H9 (cell line): ENCODE results near the gene CHST14. TPM values are rescaled to one million over a fixed set of nuclear protein-coding genes. Genes with fewer than 3 reads are reported as not detected.

ENCODE experiments used
- DNase-seq: peaks from one replicate; pipeline ENCODE4 v3.0.0-alpha.2; 2017
- H2AFZ ChIP-seq: one replicate; pipeline ENCODE4 v1.6.1; 2013; ENCODE audit warnings: mild to moderate bottlenecking, low read length, control low read depth, moderate library complexity
- H2AK5ac ChIP-seq: 2 replicates; pipeline ENCODE4 v1.6.1; 2013; ENCODE audit warnings: low read length, control low read depth, mixed read lengths; ENCODE audit not compliant: insufficient read length
- H2BK120ac ChIP-seq: one replicate; pipeline ENCODE4 v1.6.1; 2013; ENCODE audit warnings: low read depth, mild to moderate bottlenecking, low read length, control low read depth, inconsistent platforms; ENCODE audit not compliant: poor library complexity, severe bottlenecking
- H2BK12ac ChIP-seq: 2 replicates; pipeline ENCODE4 v1.6.1; 2013; ENCODE audit warnings: low read length, control low read depth, mixed read lengths, low read depth; ENCODE audit not compliant: insufficient read length
- H2BK15ac ChIP-seq: 2 replicates; pipeline ENCODE4 v1.6.1; 2013; ENCODE audit warnings: low read depth, low read length, control low read depth
- H2BK20ac ChIP-seq: one replicate; pipeline ENCODE4 v1.6.1; 2013; ENCODE audit warnings: low read depth, mild to moderate bottlenecking, low read length, control low read depth, inconsistent platforms; ENCODE audit not compliant: poor library complexity, severe bottlenecking
- H2BK5ac ChIP-seq: 2 replicates; pipeline ENCODE4 v1.6.1; 2013; ENCODE audit warnings: low read length, control low read depth, mixed read lengths; ENCODE audit not compliant: insufficient read length
- H3K14ac ChIP-seq: 2 replicates; pipeline ENCODE4 v1.6.1; 2013; ENCODE audit warnings: low read length, control low read depth; ENCODE audit not compliant: insufficient read depth
- H3K18ac ChIP-seq: 2 replicates; pipeline ENCODE4 v1.6.1; 2013; ENCODE audit warnings: low read depth, mild to moderate bottlenecking, mixed read lengths, low read length, control low read depth; ENCODE audit not compliant: insufficient read length
- H3K23ac ChIP-seq: 2 replicates; pipeline ENCODE4 v1.6.1; 2013; ENCODE audit warnings: low read length, control low read depth, mixed read lengths, low read depth; ENCODE audit not compliant: insufficient read length
- H3K23me2 ChIP-seq: 2 replicates; pipeline ENCODE4 v1.6.1; 2013; ENCODE audit warnings: low read depth, mild to moderate bottlenecking, mixed read lengths, low read length, control low read depth; ENCODE audit not compliant: insufficient read length, poor library complexity, severe bottlenecking
- H3K27ac ChIP-seq: 2 replicates; pipeline ENCODE4 v1.5.1; 2013; ENCODE audit warnings: low read length, control low read depth, mixed read lengths, low read depth; ENCODE audit not compliant: insufficient read length
- H3K27me3 ChIP-seq: 2 replicates; pipeline ENCODE4 v1.6.1; 2013; ENCODE audit warnings: low read length, control low read depth, inconsistent platforms; ENCODE audit not compliant: insufficient read depth
- H3K4ac ChIP-seq: 2 replicates; pipeline ENCODE4 v1.6.1; 2013; ENCODE audit warnings: low read depth, mild to moderate bottlenecking, control low read depth, inconsistent platforms, low read length, moderate library complexity
- H3K4me1 ChIP-seq: 2 replicates; pipeline ENCODE4 v1.6.1; 2013; ENCODE audit warnings: low read length, control low read depth, inconsistent platforms; ENCODE audit not compliant: insufficient read depth
- H3K4me2 ChIP-seq: 2 replicates; pipeline ENCODE4 v1.6.1; 2013; ENCODE audit warnings: low read length, control low read depth, mixed read lengths; ENCODE audit not compliant: insufficient read length, insufficient read depth
- H3K56ac ChIP-seq: 2 replicates; pipeline ENCODE4 v1.6.1; 2013; ENCODE audit warnings: low read depth, mild to moderate bottlenecking, mixed read lengths, low read length, control low read depth; ENCODE audit not compliant: insufficient read length
- H3K79me1 ChIP-seq: 2 replicates; pipeline ENCODE4 v1.6.1; 2013; ENCODE audit warnings: low read depth, mild to moderate bottlenecking, moderate library complexity, low read length, control low read depth, inconsistent platforms; ENCODE audit not compliant: insufficient read depth, poor library complexity, severe bottlenecking
- H3K79me2 ChIP-seq: 2 replicates; pipeline ENCODE4 v1.6.1; 2013; ENCODE audit warnings: low read length, control low read depth, inconsistent platforms; ENCODE audit not compliant: insufficient read depth
- H3K9ac ChIP-seq: 2 replicates; pipeline ENCODE4 v1.6.1; 2013; ENCODE audit warnings: low read length, control low read depth, mixed read lengths; ENCODE audit not compliant: insufficient read length; ENCODE audit errors: extremely low read depth
- H3K9me3 ChIP-seq: one replicate; pipeline ENCODE4 v1.6.1; 2013; ENCODE audit warnings: low read depth, low read length, inconsistent platforms; ENCODE audit not compliant: control insufficient read depth
- H3T11ph ChIP-seq: one replicate; pipeline ENCODE4 v1.6.1; 2013; ENCODE audit warnings: mild to moderate bottlenecking, low read length, control low read depth, inconsistent platforms
- H4K20me1 ChIP-seq: one replicate; pipeline ENCODE4 v1.6.1; 2013; ENCODE audit not compliant: control insufficient read depth, insufficient read length, insufficient read depth
- H4K5ac ChIP-seq: 2 replicates; pipeline ENCODE4 v1.6.1; 2013; ENCODE audit warnings: low read depth, mild to moderate bottlenecking, mixed read lengths, low read length, control low read depth; ENCODE audit not compliant: insufficient read length
- H4K8ac ChIP-seq: replicated peaks from 2 replicates; pipeline ENCODE4 v1.6.1; 2013; ENCODE audit warnings: low read length, control low read depth, mixed read lengths, low read depth; ENCODE audit not compliant: insufficient read length
- H4K91ac ChIP-seq: 2 replicates; pipeline ENCODE4 v1.6.1; 2013; ENCODE audit warnings: low read depth, mild to moderate bottlenecking, moderate library complexity, mixed read lengths, low read length, control low read depth; ENCODE audit not compliant: insufficient read length
- H3K27ac Mint-ChIP-seq, 3 experiments: 2 replicates in 2 of 3; 3 replicates in 1 of 3; pipeline ENCODE4 v1.8.0; 2020 to 2021; ENCODE audit warnings: mixed read lengths in 3 of 3, mild to moderate bottlenecking in 1 of 3, moderate library complexity in 1 of 3
- H3K27me3 Mint-ChIP-seq: 2 replicates; pipeline ENCODE4 v1.8.0; 2021; ENCODE audit warnings: low read depth, mild to moderate bottlenecking, moderate library complexity, mixed read lengths
- H3K36me3 Mint-ChIP-seq, 3 experiments: 2 replicates in 2 of 3; 3 replicates in 1 of 3; pipeline ENCODE4 v1.8.0; 2020 to 2021; ENCODE audit warnings: low read depth in 3 of 3, mixed read lengths in 3 of 3; ENCODE audit not compliant: insufficient read depth in 1 of 3
- H3K4me1 Mint-ChIP-seq, 2 experiments: 2 replicates each; pipeline ENCODE4 v1.8.0; 2020; ENCODE audit warnings: mixed read lengths in 2 of 2
- H3K4me3 Mint-ChIP-seq, 2 experiments: 2 replicates in 1 of 2; 3 replicates in 1 of 2; pipeline ENCODE4 v1.8.0; 2020 to 2021; ENCODE audit warnings: mild to moderate bottlenecking in 2 of 2, mixed read lengths in 2 of 2, moderate library complexity in 1 of 2
- H3K9me3 Mint-ChIP-seq, 2 experiments: 2 replicates in 1 of 2; 3 replicates in 1 of 2; pipeline ENCODE4 v1.8.0; 2020; ENCODE audit warnings: mild to moderate bottlenecking in 2 of 2, mixed read lengths in 2 of 2, moderate library complexity in 1 of 2
- WGBS: extraction: QIAGEN DNeasy Blood & Tissue Kit; methylation state at CpG from one replicate; pipeline ENCODE4 v1.1.7; 2013; ENCODE audit warnings: missing lambda C conversion rate, low lambda C conversion rate, mixed read lengths; ENCODE audit not compliant: insufficient read length; ENCODE audit errors: extremely low coverage; 5-methylcytosine and 5-hydroxymethylcytosine counted together
- total RNA-seq: library from RNA; stranded (reverse); gene quantifications from 2 replicates; pipeline ENCODE4 v1.2.1, GENCODE V29; 2021
- TF ChIP-seq, protein P1 (sequence below): fragments of 200-600 bp; sonication (generic); conservative IDR thresholded peaks from 3 replicates; pipeline ENCODE4 v1.8.0; 2021; ENCODE audit warnings: antibody characterized with exemption, mild to moderate bottlenecking

The CHST14 gene
- total RNA-seq, 1 experiment from 2014 or later = 25.7 TPM

DNA sequence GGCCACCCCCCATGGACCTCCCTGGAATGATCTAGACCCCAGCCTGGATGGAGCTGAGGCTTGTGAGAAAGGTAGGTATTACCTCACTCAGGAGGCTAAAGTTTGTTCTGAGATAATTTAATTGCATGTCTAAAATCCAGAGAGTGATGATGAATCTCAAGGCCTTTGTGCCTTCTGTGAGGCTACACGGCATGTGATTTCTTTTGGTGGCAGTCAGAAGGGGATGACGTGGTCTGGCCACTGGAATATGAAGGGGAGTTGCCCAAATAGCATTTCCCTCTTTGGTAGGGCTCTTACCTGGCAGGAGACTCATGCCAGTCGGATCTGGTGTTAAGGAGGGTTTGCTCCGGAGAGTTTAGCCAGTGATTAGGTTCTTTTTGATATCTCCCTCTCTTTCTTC lies 27.5 kb upstream of the CHST14 start:
- no peak overlapping the region for H4K5ac ChIP-seq
- no peak overlapping the region for H2AK5ac ChIP-seq
- peaks cover 8% of the 10 kb centered on the region for H3K79me1 ChIP-seq
- Mint-ChIP-seq H3K27me3 (0 out of 2 replicates have a peak, but pooled peaks cover under 1% of the 10 kb centered on the region), H3K27ac (no peak overlapping the region), H3K36me3 (peaks cover 0 to 27% (median 2%) of the 10 kb centered on the region in 3 experiments; a peak in 5 of 7 replicates), H3K4me3 (peak overlapping the region; percentile 90 to 95), H3K4me1 (peaks cover 58 to 60% of the 10 kb centered on the region in 2 experiments), H3K9me3 (no peaks in the 10 kb centered on the region)
- TF ChIP-seq, protein P1, sequence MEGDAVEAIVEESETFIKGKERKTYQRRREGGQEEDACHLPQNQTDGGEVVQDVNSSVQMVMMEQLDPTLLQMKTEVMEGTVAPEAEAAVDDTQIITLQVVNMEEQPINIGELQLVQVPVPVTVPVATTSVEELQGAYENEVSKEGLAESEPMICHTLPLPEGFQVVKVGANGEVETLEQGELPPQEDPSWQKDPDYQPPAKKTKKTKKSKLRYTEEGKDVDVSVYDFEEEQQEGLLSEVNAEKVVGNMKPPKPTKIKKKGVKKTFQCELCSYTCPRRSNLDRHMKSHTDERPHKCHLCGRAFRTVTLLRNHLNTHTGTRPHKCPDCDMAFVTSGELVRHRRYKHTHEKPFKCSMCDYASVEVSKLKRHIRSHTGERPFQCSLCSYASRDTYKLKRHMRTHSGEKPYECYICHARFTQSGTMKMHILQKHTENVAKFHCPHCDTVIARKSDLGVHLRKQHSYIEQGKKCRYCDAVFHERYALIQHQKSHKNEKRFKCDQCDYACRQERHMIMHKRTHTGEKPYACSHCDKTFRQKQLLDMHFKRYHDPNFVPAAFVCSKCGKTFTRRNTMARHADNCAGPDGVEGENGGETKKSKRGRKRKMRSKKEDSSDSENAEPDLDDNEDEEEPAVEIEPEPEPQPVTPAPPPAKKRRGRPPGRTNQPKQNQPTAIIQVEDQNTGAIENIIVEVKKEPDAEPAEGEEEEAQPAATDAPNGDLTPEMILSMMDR = no peak
- no peak overlapping the region for H2BK12ac ChIP-seq
- no peak overlapping the region for H2AFZ ChIP-seq
- no peak overlapping the region for H3T11ph ChIP-seq
- H3K14ac ChIP-seq = no peak overlapping the region
- no peak overlapping the region for H3K23ac ChIP-seq
- H3K4me1 ChIP-seq = peaks cover 25% of the 10 kb centered on the region
- no peak overlapping the region for H3K4ac ChIP-seq
- no peak overlapping the region for H2BK20ac ChIP-seq
- no peaks in the 10 kb centered on the region for H3K27me3 ChIP-seq
- H3K9ac ChIP-seq = no peak overlapping the region
- H4K8ac ChIP-seq = no peak overlapping the region
- peak overlapping the region; percentile 1 for H3K4me2 ChIP-seq
- no peak overlapping the region for H3K18ac ChIP-seq
- H3K56ac ChIP-seq = no peak overlapping the region
- H2BK15ac ChIP-seq = no peak overlapping the region
- H2BK5ac ChIP-seq = no peak overlapping the region
- no peak overlapping the region for H4K91ac ChIP-seq
- peaks cover 50% of the 10 kb centered on the region; the same call in 1 of the 2 replicates for H3K79me2 ChIP-seq
- H3K9me3 ChIP-seq = no peaks in the 10 kb centered on the region
- WGBS = no CpG with 5 or more reads among the region's 4 CpGs
- no peak for DNase-seq
- peaks cover 21% of the 10 kb centered on the region for H3K23me2 ChIP-seq
- H2BK120ac ChIP-seq = no peak overlapping the region
- no peaks in the 10 kb centered on the region for H4K20me1 ChIP-seq
- H3K27ac ChIP-seq = no peak overlapping the region
